Inflammatory macrophage treated with lipopolysaccharide for 4 hours (primary cell): ENCODE measurements around the gene TMEM123.
"Not testable (repeated sequence)": the region's sequence is repeated elsewhere in the genome, so short reads cannot be mapped to it uniquely, and the experiment has no call there.

Experiments used
- DNase-seq: peaks from one replicate; pipeline ENCODE4 v3.0.0-alpha.2; 2020

TMEM123 gene

GRCh38 chr11:102391549-102392237 lies 60.9 kb downstream of the TMEM123 start:
- no peak for DNase-seq

- peak; percentile 64 for DNase-seq
These were observed 61.7 kb downstream of the TMEM123 start for GRCh38 chr11:102390667-102391465.

- DNase-seq: no peak
These were observed 63.3 kb downstream of the TMEM123 start for GRCh38 chr11:102389253-102389652.

GRCh38 chr11:102387043-102387781 lies 65.4 kb downstream of the TMEM123 start:
- no peak for DNase-seq

- DNase-seq: no peak
These were observed 66.3 kb downstream of the TMEM123 start for GRCh38 chr11:102386136-102386734.

GRCh38 chr11:102385085-102386007 lies 67.2 kb downstream of the TMEM123 start:
- no peak for DNase-seq

GRCh38 chr11:102384419-102385079 lies 68.0 kb downstream of the TMEM123 start:
- no peak for DNase-seq

GRCh38 chr11:102383839-102384238 lies 68.7 kb downstream of the TMEM123 start:
- DNase-seq: no peak

- no peak for DNase-seq
These were observed 70.2 kb downstream of the TMEM123 start for GRCh38 chr11:102382384-102382783.

GRCh38 chr11:102378818-102379217 lies 73.7 kb downstream of the TMEM123 start:
- DNase-seq: no peak

GRCh38 chr11:102377891-102378290 lies 74.7 kb downstream of the TMEM123 start:
- no peak for DNase-seq

- DNase-seq: no peak
These were observed 76.7 kb downstream of the TMEM123 start for GRCh38 chr11:102375720-102376399.

GRCh38 chr11:102374633-102375424 lies 77.7 kb downstream of the TMEM123 start:
- DNase-seq: not testable (repeated sequence)

- DNase-seq: no peak
These were observed 84.1 kb downstream of the TMEM123 start for GRCh38 chr11:102368472-102368871.

- DNase-seq: no peak
These were observed 85.2 kb downstream of the TMEM123 start for GRCh38 chr11:102367364-102367763.

GRCh38 chr11:102364991-102365390 lies 87.6 kb downstream of the TMEM123 start:
- DNase-seq: no peak

GRCh38 chr11:102361086-102362031 lies 91.2 kb downstream of the TMEM123 start:
- no peak for DNase-seq

GRCh38 chr11:102360681-102361080 lies 91.9 kb downstream of the TMEM123 start:
- no peak for DNase-seq

GRCh38 chr11:102359372-102359771 lies 93.2 kb downstream of the TMEM123 start:
- DNase-seq: no peak
